Vagina (tissue), 2 donors: Measurements from ENCODE around the gene RALGAPA2. TPM values are rescaled to one million over a fixed set of nuclear protein-coding genes. Genes with fewer than 3 reads are reported as not detected.

Source experiments
- DNase-seq, 2 donors: peaks; one replicate each; pipeline ENCODE4 v3.0.0-alpha.2; 2017; ENCODE audit errors: extremely low spot score in 2 of 2
- H3K27ac ChIP-seq: fragments of 200-600 bp; sonication (generic); one replicate; pipeline ENCODE4 v1.5.1; 2019
- H3K27me3 ChIP-seq: fragments of 200-600 bp; sonication (generic); one replicate; pipeline ENCODE4 v1.5.1; 2019
- H3K36me3 ChIP-seq, 2 donors: fragments of 200-600 bp; sonication (generic); one replicate each; pipeline ENCODE4 v1.5.1; 2017 to 2019
- H3K4me1 ChIP-seq: fragments of 200-600 bp; sonication (generic); one replicate; pipeline ENCODE4 v1.5.1; 2019
- H3K4me3 ChIP-seq, 2 donors: fragments of 200-600 bp; sonication (generic); 1 replicate in 1 of 2; 2 replicates in 1 of 2; pipeline ENCODE4 v1.5.1; 2016 to 2019
- H3K9me3 ChIP-seq: fragments of 200-600 bp; sonication (generic); one replicate; pipeline ENCODE4 v1.5.1; 2019
- POLR2A ChIP-seq, 2 donors: fragments of 450-650 bp; IDR thresholded peaks; one replicate each; pipeline ENCODE4 v1.6.1; 2017; ENCODE audit warnings: antibody characterized with exemption in 2 of 2, mild to moderate bottlenecking in 2 of 2, moderate library complexity in 2 of 2
- POLR2AphosphoS5 ChIP-seq, 2 donors: sonication (generic); formaldehyde crosslinking; IDR thresholded peaks; one replicate each; pipeline ENCODE4 v1.9.0; 2017; ENCODE audit warnings: antibody characterized with exemption in 2 of 2, mild to moderate bottlenecking in 2 of 2, low read depth in 1 of 2; ENCODE audit not compliant: insufficient read depth in 1 of 2
- intact Hi-C: fragments of 100-400 bp; cut with DNase I; formaldehyde crosslinking; loops from one replicate; pipeline ENCODE4 v1.15.1; 2023
- total RNA-seq: library from RNA; depleted of rRNA; stranded (reverse); fragments of >200 nt; gene quantifications from one replicate; pipeline ENCODE4 v1.2.3, GENCODE V29; 2016
- TF ChIP-seq, protein P1 (sequence below), 3 experiments: fragments of 450-650 bp in 2 of 3; fragments of 200-600 bp in 1 of 3; sonication (generic) in 1 of 3; IDR thresholded peaks; one replicate each; pipeline ENCODE4 v1.5.1; 2017 to 2019; ENCODE audit warnings: antibody characterized with exemption in 3 of 3, mild to moderate bottlenecking in 2 of 3, moderate library complexity in 2 of 3

RALGAPA2 gene
- total RNA-seq, 1 donor from 2014 or later = 31.9 TPM

DNA sequence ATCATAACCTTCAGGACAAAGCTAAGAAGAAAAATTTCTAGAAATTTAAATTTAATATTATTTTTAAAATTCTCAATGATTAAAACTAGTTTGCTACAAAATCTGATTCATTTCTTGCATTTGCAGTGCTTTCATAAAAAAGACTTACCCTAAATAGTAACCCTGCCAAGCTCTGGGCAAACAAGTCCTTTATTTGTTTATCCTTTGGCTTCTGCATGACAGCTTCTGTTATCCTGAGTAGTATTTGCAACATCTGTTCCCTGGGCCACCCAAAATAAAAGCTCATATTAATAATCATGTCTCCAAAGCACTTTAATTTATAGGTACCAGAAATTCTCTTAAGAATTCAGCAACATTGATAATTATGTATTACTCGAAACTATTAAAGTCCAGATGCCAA, 101.3 kb downstream of the RALGAPA2 start:
- Histone ChIP-seq H3K36me3 (no peaks in the 10 kb centered on the region), H3K27ac (no peak overlapping the region), H3K27me3 (no peaks in the 10 kb centered on the region), H3K4me3 (no peak overlapping the region), H3K9me3 (no peaks in the 10 kb centered on the region), H3K4me1 (no peaks in the 10 kb centered on the region)
- TF ChIP-seq, protein P1, sequence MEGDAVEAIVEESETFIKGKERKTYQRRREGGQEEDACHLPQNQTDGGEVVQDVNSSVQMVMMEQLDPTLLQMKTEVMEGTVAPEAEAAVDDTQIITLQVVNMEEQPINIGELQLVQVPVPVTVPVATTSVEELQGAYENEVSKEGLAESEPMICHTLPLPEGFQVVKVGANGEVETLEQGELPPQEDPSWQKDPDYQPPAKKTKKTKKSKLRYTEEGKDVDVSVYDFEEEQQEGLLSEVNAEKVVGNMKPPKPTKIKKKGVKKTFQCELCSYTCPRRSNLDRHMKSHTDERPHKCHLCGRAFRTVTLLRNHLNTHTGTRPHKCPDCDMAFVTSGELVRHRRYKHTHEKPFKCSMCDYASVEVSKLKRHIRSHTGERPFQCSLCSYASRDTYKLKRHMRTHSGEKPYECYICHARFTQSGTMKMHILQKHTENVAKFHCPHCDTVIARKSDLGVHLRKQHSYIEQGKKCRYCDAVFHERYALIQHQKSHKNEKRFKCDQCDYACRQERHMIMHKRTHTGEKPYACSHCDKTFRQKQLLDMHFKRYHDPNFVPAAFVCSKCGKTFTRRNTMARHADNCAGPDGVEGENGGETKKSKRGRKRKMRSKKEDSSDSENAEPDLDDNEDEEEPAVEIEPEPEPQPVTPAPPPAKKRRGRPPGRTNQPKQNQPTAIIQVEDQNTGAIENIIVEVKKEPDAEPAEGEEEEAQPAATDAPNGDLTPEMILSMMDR (IDR thresholded peaks at IDR 0.05) = no peak
- TF ChIP-seq POLR2AphosphoS5 (IDR thresholded peaks at IDR 0.05; ENCODE audit: insufficient read depth in 1 of 2, low read depth in 1 of 2) = no peak
- no peak for TF ChIP-seq POLR2A (IDR thresholded peaks at IDR 0.05)
- DNase-seq = no peak
- intact Hi-C loops = no loop called here

DNA sequence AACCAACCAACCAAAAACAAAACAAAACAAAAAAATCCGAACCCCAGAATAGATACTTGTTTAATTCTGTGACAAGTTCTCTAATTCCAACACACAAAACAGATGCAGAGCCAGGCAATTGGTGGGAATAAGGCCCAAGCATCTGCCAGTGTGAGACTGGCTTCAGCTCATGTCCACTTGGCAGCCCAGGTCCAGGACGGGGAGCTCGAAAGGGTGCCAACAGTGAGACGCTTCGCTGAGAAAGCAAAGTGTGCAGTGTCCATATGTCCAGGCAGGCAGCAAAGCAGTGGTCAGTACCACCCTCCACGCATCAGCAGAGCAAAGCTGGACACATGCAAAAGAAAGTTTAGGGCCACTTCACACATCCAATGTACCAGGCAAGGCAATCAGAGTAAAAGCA, 102.9 kb downstream of the RALGAPA2 start:
- intact Hi-C loops = no loop called here

DNA sequence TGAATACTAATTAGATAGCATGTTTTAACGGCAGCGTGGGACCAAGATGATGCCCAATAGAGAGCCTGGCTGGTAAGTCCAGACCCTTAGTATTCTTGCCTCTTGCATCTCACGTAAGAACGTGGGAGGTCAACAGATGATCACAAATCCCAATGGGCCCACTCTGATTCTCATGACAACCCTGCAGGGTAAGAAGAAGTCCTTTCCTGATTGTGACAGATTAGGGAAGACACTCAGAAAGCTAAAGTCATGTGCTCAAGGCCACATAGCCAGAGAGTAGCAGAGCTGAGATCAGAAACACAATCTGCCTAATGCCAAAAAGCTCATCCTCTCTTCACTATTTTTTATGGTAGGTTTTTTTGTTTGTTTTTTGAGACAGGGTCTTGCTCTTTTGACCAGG, 103.8 kb downstream of the RALGAPA2 start:
- intact Hi-C loops = no loop called here

More for the DNA sequence above, 102.9 kb downstream of the RALGAPA2 start:
- H3K4me3 ChIP-seq = no peak overlapping the region
- TF ChIP-seq, protein P1 (IDR thresholded peaks at IDR 0.05) = no peak
- TF ChIP-seq POLR2A (IDR thresholded peaks at IDR 0.05) (no peak), POLR2AphosphoS5 (IDR thresholded peaks at IDR 0.05; ENCODE audit: insufficient read depth in 1 of 2, low read depth in 1 of 2) (no peak)
- no peaks in the 10 kb centered on the region for H3K27me3 ChIP-seq
- no peaks in the 10 kb centered on the region for H3K36me3 ChIP-seq
- H3K9me3 ChIP-seq = no peaks in the 10 kb centered on the region
- no peaks in the 10 kb centered on the region for H3K4me1 ChIP-seq
- no peak overlapping the region for H3K27ac ChIP-seq
- no peak for DNase-seq

GRCh38 chr20:20608041-20608440, 104.4 kb downstream of the RALGAPA2 start:
- no peak for DNase-seq
- Histone ChIP-seq H3K4me3 (no peak overlapping the region), H3K36me3 (no peaks in the 10 kb centered on the region), H3K9me3 (no peaks in the 10 kb centered on the region), H3K27me3 (no peaks in the 10 kb centered on the region), H3K4me1 (no peaks in the 10 kb centered on the region), H3K27ac (no peak overlapping the region)
- TF ChIP-seq POLR2AphosphoS5 (IDR thresholded peaks at IDR 0.05; ENCODE audit: insufficient read depth in 1 of 2, low read depth in 1 of 2) = no peak
- TF ChIP-seq, protein P1 (IDR thresholded peaks at IDR 0.05) = no peak
- no peak for TF ChIP-seq POLR2A (IDR thresholded peaks at IDR 0.05)
- intact Hi-C loops = no loop called here

More for the DNA sequence above, 103.8 kb downstream of the RALGAPA2 start:
- TF ChIP-seq POLR2A (IDR thresholded peaks at IDR 0.05) = no peak
- H3K4me3 ChIP-seq = no peak overlapping the region
- DNase-seq = no peak
- no peaks in the 10 kb centered on the region for H3K4me1 ChIP-seq
- H3K9me3 ChIP-seq = no peaks in the 10 kb centered on the region
- H3K27me3 ChIP-seq = no peaks in the 10 kb centered on the region
- H3K36me3 ChIP-seq = no peaks in the 10 kb centered on the region
- no peak overlapping the region for H3K27ac ChIP-seq

DNA sequence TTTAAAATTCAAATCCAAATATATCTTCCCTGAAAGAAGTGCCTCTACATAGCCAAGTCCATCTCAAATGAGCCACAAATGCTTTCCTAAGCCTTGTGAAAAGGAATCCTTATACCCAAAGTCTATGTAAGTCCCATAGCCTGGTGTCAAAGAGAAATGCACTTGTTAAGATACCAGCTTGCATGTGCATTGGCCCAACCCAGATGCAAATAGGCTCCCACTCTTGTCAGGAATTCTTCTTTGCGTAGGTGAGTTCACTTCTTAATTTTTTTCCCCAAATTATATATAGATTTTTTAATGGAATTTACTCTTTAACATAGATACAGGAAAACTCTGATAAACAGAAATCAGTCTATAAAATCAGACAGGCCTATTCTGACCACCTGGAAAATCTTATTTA, 105.6 kb downstream of the RALGAPA2 start:
- H3K27ac ChIP-seq = no peak overlapping the region
- H3K36me3 ChIP-seq = no peaks in the 10 kb centered on the region
- TF ChIP-seq POLR2A (IDR thresholded peaks at IDR 0.05) (no peak), POLR2AphosphoS5 (IDR thresholded peaks at IDR 0.05; ENCODE audit: insufficient read depth in 1 of 2, low read depth in 1 of 2) (no peak)
- TF ChIP-seq, protein P1 (IDR thresholded peaks at IDR 0.05) = no peak
- intact Hi-C loops = no loop called here
- no peaks in the 10 kb centered on the region for H3K27me3 ChIP-seq
- H3K9me3 ChIP-seq = no peaks in the 10 kb centered on the region
- H3K4me1 ChIP-seq = no peaks in the 10 kb centered on the region
- no peak for DNase-seq
- H3K4me3 ChIP-seq = no peak overlapping the region
